GM12801 (cell line): ENCODE data around the gene ITPRIP.

Experiments used
- TF ChIP-seq, protein P1 (sequence below): IDR thresholded peaks from one replicate; pipeline ENCODE4 v1.5.1; 2011; ENCODE audit warnings: control low read depth; ENCODE audit not compliant: insufficient read length; ENCODE audit errors: extremely low read depth

Gene ITPRIP

DNA sequence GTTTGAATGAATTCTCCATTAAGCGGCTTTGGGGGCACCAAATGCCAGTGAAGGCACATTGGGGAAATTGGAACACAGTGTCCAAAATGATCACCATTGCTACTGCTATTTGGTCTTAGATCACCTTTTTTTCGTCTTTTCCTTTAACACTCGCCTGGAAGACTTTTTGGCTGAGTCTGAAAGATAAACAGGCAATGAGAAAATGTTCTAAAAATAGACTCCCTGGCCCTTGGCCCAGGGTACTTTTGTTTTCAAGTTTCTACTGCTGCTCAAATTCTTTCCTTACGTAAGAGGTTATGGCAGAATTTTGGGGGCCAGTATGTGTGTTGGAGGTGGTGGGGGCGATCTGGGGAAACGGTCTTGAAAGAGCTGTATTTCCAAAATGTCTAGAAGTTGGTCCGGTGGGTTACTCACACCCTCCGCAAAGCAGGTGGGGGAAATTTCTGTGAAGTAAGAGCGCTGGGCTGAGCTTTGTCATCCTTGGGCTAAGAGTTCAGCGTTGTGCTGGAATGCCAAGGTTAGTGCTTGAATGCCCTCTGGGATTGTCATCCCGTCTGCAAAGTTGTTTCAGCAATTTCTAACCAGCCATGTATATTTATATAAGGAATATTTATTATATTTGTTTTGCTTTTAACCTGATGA, 1.3 kb upstream of the ITPRIP start:
- TF ChIP-seq, protein P1, sequence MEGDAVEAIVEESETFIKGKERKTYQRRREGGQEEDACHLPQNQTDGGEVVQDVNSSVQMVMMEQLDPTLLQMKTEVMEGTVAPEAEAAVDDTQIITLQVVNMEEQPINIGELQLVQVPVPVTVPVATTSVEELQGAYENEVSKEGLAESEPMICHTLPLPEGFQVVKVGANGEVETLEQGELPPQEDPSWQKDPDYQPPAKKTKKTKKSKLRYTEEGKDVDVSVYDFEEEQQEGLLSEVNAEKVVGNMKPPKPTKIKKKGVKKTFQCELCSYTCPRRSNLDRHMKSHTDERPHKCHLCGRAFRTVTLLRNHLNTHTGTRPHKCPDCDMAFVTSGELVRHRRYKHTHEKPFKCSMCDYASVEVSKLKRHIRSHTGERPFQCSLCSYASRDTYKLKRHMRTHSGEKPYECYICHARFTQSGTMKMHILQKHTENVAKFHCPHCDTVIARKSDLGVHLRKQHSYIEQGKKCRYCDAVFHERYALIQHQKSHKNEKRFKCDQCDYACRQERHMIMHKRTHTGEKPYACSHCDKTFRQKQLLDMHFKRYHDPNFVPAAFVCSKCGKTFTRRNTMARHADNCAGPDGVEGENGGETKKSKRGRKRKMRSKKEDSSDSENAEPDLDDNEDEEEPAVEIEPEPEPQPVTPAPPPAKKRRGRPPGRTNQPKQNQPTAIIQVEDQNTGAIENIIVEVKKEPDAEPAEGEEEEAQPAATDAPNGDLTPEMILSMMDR, result no peak

DNA sequence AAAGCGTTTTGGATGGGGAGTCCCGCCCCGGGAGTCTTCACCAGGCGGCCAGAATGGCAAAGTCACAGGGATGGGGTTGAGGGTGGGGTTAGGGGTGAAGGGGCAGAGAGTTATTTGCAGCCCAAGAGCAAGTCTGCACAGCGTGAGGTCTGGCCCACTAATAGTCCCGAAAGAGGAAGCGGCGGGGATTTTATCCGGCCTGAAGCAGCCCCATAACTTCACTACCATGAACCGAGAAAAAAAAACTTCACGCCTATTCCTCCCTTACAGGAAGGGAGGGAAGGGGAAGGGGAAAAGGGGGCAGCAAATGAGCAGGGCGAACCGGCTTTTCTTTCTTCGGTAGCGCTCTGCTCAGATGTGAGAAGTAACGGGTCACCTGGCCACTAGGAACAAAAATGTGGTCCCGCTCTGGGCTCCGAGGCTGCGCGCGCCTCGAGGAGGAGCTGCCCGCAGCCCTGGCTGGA, 712 bp downstream of the ITPRIP start:
- TF ChIP-seq, protein P1, result no peak

DNA sequence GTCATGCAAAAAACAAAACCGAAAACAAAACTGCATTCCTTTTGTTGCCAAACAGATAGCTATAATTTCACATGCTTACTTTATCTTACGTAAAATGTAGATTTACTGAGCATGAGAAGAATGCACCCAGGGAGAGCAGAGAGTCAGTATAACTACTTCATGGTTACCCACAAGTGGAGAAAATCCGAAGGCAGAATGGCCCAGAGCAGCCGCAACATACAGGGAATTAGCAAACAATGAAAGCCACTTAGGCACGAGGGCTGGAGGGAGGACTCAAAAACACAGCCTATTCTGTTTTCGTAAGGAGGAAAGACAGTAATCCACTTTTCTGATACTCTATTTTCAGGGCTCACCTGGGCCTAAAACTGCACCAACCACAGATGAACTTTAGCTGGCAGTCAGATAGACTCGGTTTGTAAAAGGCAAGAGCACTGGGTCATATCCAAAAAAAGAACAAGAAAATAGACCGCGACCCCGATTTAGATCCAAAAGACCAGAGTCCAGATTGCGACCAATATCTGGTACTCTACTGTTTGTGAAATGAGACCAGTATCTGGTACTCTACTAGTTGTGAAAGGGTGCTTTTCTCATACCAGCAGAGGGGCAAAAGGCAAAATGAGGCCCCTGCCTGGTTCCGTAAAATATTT, 1.3 kb downstream of the ITPRIP start:
- TF ChIP-seq, protein P1, result no peak

DNA sequence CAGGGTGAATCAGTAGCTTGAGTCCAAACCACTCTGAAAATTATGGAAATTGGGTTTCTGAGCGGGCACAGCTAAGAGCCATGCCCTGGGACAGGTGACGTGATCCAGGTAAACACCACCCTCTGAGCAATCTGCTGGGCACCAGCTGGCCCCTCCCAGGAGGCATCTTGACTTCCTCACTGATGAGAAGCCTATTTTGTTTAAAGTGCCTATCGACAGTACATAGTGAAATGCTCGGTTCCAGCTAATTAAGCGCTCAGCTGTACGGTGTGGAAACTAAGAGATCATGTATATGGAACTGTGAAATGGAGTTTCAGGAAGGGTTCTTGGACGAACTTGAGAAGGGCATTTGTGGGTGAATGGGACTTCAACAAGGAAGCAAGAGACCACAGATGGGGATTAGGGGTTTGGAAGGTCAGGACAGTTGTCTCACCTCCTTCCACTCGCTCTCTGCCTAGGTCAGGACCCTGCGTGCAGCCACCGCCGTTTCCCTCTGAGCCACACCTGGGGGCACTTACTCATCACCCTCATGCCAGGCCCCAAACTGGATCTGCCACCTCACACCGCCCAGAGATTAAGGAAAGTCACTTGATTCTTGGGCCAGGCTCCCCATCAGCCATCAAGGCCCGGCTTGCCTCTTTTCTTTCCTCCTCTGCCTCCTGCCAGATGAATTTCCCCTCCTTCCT, 3.2 kb downstream of the ITPRIP start:
- TF ChIP-seq, protein P1, result no peak

DNA sequence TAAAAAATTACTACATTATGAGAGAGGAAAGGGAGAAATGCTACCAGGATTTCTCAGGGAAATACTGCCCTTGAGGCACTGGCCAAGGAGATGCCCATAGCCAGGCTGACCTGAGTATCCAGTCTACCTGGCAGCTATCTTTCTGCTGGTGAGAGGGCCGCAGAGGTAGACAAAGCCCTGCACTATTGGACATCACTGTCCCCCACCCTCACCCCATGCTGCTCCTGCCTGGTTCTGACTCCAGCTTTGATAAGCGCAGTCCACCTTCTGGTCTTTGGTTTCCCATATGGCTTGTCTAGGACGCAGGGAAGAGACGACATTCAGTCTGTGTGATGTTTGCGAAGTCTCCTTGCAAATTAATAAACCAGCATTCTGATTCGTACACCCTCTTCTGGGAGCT, 3.7 kb downstream of the ITPRIP start:
- TF ChIP-seq, protein P1, result no peak

DNA sequence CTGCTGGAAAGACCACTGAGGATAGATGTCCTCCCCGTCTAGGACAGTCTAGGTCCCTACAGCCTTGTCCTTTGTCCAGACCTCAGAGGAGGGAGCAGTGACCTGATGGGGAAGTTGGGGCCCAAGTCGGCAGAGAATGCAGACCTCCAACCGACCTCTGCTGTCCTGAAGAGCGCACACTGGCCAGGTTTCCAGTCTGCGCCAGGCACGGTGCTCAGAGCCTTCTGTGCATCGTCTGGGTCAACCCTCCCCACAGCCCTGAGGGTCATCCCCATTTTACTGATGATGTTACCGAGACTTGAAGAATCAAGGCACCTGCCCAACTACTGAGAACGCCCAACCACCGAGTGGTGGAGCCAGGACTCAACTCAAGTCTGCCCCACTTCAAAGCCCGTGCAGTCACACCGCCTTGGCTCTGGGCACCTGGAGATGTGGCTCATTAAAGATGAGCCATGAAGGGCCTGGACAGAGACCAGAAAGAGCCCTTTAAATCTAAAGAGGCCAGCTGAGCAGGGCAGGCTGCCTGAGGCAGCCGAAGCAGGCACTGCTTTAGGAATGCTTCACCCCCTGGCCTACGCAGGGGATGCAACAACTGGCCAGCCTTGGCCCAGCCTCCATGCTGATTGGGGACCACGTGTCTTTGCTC, 4.4 kb downstream of the ITPRIP start:
- TF ChIP-seq, protein P1, result no peak
